Nephron progenitor cell (in vitro differentiated cells): ENCODE data around the gene ARSB.

Experiments
- DNase-seq: peaks from one replicate; pipeline ENCODE4 v3.0.0; 2021
- H3K27ac Mint-ChIP-seq: 2 replicates; pipeline ENCODE4 v1.8.0; 2021; ENCODE audit warnings: mild to moderate bottlenecking, moderate library complexity, mixed read lengths
- H3K27me3 Mint-ChIP-seq: 2 replicates; pipeline ENCODE4 v1.8.0; 2021; ENCODE audit warnings: mild to moderate bottlenecking, low read depth, mixed read lengths; ENCODE audit not compliant: poor library complexity
- H3K36me3 Mint-ChIP-seq: 2 replicates; pipeline ENCODE4 v1.8.0; 2021; ENCODE audit warnings: low read depth, mixed read lengths
- H3K4me1 Mint-ChIP-seq: 2 replicates; pipeline ENCODE4 v1.8.0; 2021; ENCODE audit warnings: mixed read lengths
- H3K4me3 Mint-ChIP-seq: 2 replicates; pipeline ENCODE4 v1.8.0; 2021; ENCODE audit warnings: mild to moderate bottlenecking, moderate library complexity, mixed read lengths
- H3K9me3 Mint-ChIP-seq: 2 replicates; pipeline ENCODE4 v1.8.0; 2021; ENCODE audit warnings: mild to moderate bottlenecking, moderate library complexity, mixed read lengths
- TF ChIP-seq, protein P1 (sequence below): fragments of 200-600 bp; sonication (generic); IDR thresholded peaks from 2 replicates; pipeline ENCODE4 v1.5.0; 2021; ENCODE audit warnings: antibody characterized with exemption

The ARSB gene

DNA sequence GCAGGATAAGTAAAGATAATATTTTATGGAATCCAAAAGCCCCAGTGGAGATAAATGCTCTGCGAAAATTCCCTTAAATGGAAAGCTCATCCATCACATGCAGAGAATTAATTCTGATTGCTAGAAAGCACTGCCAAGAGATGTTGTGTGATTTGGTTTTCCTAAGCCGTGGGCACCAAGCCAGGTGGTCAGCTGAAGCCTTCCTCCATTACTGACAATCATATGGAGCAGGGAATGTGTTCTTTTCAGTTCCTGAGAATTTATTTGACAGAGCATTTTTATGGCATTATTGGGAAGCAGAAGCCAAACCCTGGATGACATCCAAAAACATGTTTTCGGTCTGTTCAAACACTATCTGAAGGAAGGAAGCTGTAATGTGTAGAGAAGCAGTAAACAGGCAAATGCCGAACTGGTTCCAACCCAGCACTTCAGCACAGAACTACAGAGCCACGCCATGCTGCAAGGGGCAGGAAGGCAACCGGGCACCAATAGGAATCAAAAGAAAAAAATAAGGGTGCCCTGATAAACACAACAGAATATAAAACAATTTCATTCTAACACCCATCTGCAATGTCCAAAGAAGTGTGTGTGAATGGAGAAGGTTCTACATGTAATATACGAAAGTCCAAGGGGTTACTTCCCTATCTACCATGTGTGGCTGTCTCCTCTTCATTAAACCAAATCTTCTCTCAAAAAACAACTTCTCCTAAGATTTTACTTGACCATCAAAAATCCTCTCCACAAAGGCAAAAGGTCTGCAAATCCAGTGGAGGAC is 12.3 kb downstream of the ARSB start:
- Mint-ChIP-seq H3K4me3 (no peak overlapping the region), H3K27me3 (no peaks in the 10 kb centered on the region), H3K27ac (no peak overlapping the region), H3K36me3 (peaks cover 7% of the 10 kb centered on the region), H3K4me1 (peaks cover 50% of the 10 kb centered on the region), H3K9me3 (no peaks in the 10 kb centered on the region)
- TF ChIP-seq, protein P1, sequence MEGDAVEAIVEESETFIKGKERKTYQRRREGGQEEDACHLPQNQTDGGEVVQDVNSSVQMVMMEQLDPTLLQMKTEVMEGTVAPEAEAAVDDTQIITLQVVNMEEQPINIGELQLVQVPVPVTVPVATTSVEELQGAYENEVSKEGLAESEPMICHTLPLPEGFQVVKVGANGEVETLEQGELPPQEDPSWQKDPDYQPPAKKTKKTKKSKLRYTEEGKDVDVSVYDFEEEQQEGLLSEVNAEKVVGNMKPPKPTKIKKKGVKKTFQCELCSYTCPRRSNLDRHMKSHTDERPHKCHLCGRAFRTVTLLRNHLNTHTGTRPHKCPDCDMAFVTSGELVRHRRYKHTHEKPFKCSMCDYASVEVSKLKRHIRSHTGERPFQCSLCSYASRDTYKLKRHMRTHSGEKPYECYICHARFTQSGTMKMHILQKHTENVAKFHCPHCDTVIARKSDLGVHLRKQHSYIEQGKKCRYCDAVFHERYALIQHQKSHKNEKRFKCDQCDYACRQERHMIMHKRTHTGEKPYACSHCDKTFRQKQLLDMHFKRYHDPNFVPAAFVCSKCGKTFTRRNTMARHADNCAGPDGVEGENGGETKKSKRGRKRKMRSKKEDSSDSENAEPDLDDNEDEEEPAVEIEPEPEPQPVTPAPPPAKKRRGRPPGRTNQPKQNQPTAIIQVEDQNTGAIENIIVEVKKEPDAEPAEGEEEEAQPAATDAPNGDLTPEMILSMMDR = no peak
- no peak for DNase-seq

DNA sequence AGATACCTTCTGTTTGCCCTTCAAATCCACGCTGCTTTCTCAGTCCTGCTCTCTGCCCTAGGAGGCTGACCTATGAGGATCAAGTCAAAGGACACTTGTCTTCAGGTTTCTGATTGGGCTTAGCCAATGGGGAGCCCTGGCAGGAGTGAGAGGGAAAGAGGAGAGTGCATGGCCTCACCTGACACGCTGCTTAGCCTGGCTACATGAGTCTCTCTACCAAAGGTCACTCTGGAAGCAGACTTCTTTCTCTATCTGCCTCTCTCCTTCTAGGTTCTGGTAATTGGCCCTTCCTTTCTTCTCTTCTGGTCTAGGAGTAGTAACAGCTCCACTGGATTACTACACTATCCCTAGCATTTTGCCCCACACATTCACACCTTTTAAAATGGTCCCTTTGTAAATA is 13.1 kb downstream of the ARSB start:
- TF ChIP-seq, protein P1 = no peak

DNA sequence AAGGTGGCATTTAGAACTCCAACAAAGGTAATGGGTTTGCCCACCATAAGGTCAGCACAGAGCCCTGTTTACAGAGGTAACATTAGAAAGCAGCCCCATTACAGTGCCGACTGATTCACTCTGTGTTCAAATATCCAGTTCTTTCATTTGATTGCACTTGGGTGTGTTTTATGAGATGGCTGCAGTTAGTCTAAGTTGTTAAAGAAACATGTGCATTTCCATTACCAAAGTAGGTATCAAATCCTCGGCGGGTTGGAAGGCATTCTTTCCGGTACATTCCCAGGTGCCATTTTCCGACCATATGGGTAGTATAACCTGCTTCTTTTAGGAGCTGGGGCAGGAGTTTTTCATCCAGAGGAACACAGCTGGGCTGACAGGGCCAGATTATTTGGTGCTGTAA is 16.3 kb downstream of the ARSB start:
- Mint-ChIP-seq H3K27me3 (no peaks in the 10 kb centered on the region), H3K36me3 (peaks cover 11% of the 10 kb centered on the region), H3K4me3 (no peak overlapping the region), H3K27ac (no peak overlapping the region), H3K4me1 (peaks cover 39% of the 10 kb centered on the region), H3K9me3 (no peaks in the 10 kb centered on the region)
- TF ChIP-seq, protein P1 = no peak
- no peak for DNase-seq

More for the DNA sequence above, 13.1 kb downstream of the ARSB start:
- no peak overlapping the region for H3K4me3 Mint-ChIP-seq
- H3K4me1 Mint-ChIP-seq = peaks cover 46% of the 10 kb centered on the region
- no peaks in the 10 kb centered on the region for H3K9me3 Mint-ChIP-seq
- no peak for DNase-seq
- peak overlapping the region; percentile 72 for H3K27ac Mint-ChIP-seq
- peaks cover 11% of the 10 kb centered on the region for H3K36me3 Mint-ChIP-seq
- no peaks in the 10 kb centered on the region for H3K27me3 Mint-ChIP-seq

DNA sequence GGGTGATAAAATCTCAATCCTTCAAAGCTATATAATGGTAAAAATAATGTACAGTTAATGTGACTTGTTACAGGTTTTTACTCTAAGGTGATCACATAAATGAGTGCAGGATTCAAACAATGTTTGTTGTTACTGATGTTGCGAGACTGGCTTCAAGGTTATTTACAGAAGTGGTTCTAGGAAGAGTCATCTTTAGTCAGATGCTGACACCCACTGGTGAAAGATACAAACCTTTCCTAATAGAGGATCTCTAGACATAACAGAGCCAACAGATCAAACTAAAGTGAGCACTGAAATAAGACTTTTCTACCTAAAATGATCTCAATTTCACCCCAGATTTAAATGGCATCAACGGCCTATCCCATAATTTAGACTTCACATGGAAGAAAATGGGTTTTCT is 20.2 kb downstream of the ARSB start:
- Mint-ChIP-seq H3K27ac (no peak overlapping the region), H3K4me1 (peaks cover 22% of the 10 kb centered on the region), H3K36me3 (peaks cover 20% of the 10 kb centered on the region), H3K4me3 (no peak overlapping the region), H3K27me3 (no peaks in the 10 kb centered on the region), H3K9me3 (no peaks in the 10 kb centered on the region)
- DNase-seq = no peak
- TF ChIP-seq, protein P1 = peak; percentile 56

DNA sequence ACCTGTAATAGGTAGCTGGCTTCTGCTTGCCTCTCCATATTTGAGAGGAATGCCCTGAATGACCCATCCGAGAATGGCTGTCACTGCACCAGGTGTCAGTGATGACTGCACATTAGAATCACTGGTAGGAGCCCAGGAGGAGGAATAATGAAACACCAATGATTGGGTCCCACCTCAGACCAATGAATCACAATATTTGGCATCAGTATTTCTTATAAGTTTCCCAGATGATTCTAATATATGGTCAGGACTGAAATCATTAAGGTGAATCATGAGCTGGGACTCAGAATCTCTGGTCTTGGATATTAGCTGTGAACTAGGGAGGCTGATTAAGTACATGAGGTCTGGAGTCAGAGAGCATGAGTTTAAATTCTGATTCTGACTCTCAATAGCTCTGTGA is 23.4 kb downstream of the ARSB start:
- Mint-ChIP-seq H3K9me3 (no peaks in the 10 kb centered on the region), H3K4me1 (peaks cover 41% of the 10 kb centered on the region), H3K4me3 (no peak overlapping the region), H3K27me3 (no peaks in the 10 kb centered on the region), H3K27ac (no peak overlapping the region), H3K36me3 (peaks cover 9% of the 10 kb centered on the region)
- DNase-seq = no peak
- TF ChIP-seq, protein P1 = no peak

DNA sequence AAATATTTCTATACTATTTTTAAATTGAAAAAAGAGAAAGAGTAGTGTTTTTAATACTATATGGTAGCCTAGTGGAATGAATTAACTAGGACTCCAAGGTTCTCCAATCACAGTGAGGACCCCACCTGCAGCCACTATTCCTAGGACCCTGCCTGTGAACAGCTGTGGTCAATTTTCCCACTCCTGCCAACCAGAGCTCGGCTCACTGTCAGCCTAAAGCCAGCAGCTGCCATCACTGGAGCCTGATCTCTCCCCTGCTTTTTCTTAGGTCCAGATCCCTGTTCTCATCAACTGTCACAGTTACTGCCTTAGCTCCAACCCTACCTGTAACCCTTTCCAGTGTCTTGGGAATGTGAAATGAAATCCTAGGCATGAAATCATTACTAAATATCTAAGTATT is 25.3 kb downstream of the ARSB start:
- Mint-ChIP-seq H3K4me1 (peaks cover 37% of the 10 kb centered on the region), H3K27ac (peak overlapping the region; percentile 62), H3K4me3 (no peak overlapping the region), H3K36me3 (peaks cover 13% of the 10 kb centered on the region), H3K9me3 (no peaks in the 10 kb centered on the region), H3K27me3 (no peaks in the 10 kb centered on the region)
- TF ChIP-seq, protein P1 = no peak
- no peak for DNase-seq
